Suppressor macrophage (primary cell): ENCODE results near the gene PCDHB6.
"Not testable (repeated sequence)": the region's sequence is repeated elsewhere in the genome, so short reads cannot be mapped to it uniquely, and the experiment has no call there.

Experiments
- DNase-seq, 4 experiments: peaks; one replicate each; pipeline ENCODE4 v3.0.0-alpha.2; 2020 to 2022
- total RNA-seq, 17 experiments: gene quantifications; one replicate each; lab custom pipeline; 2026; ENCODE audit warnings: mixed read lengths in 6 of 17, inconsistent platforms in 3 of 17; lab: John Stamatoyannopoulos, UW

The PCDHB6 gene
- 0 to 0.55 (median 0) reads per million in 17 experiments for total RNA-seq

- no peak for DNase-seq
Measured at GRCh38 chr5:141149812-141150211, at the start of gene PCDHB6. Gene PCDHB6, plus strand, starts transcription at chr5:141150057. Its CDS starts 201 bp downstream, at chr5:141150258.

GRCh38 chr5:141100243-141100805 is 49.5 kb upstream of the PCDHB6 start, which contains the start of gene PCDHB3:
Gene PCDHB3, plus strand, starts transcription at chr5:141100473. Its CDS starts 177 bp downstream, at chr5:141100650.
- peak in 2 of 4 experiments; percentile 3 to 4 for DNase-seq

GRCh38 chr5:141101059-141101458 is 48.8 kb upstream of the PCDHB6 start:
- DNase-seq = no peak

- DNase-seq = not testable (repeated sequence)
Measured at GRCh38 chr5:141102070-141102469, 47.8 kb upstream of the PCDHB6 start.

- DNase-seq = not testable (repeated sequence)
Measured at GRCh38 chr5:141102471-141102870, 47.4 kb upstream of the PCDHB6 start.

- DNase-seq = no peak
Measured at GRCh38 chr5:141105350-141105749, 44.5 kb upstream of the PCDHB6 start.

- DNase-seq = no peak
Measured at GRCh38 chr5:141119250-141119649, 30.6 kb upstream of the PCDHB6 start.

- DNase-seq = no peak
Measured at GRCh38 chr5:141121563-141121962, 28.3 kb upstream of the PCDHB6 start, which contains the start of gene PCDHB4. Gene PCDHB4, plus strand, starts transcription at chr5:141121818. Its CDS starts 181 bp downstream, at chr5:141121999.

GRCh38 chr5:141121985-141122384 is 27.9 kb upstream of the PCDHB6 start:
- no peak for DNase-seq

GRCh38 chr5:141123396-141124135 is 26.3 kb upstream of the PCDHB6 start:
- not testable (repeated sequence) for DNase-seq

GRCh38 chr5:141127305-141127704 is 22.6 kb upstream of the PCDHB6 start:
- DNase-seq = no peak

GRCh38 chr5:141135030-141135717 is 14.7 kb upstream of the PCDHB6 start, which contains the start of gene PCDHB5:
Gene PCDHB5, plus strand, starts transcription at chr5:141135206. Its CDS starts 229 bp downstream, at chr5:141135435.
- peak in 1 of 4 experiments; percentile 5 for DNase-seq

- no peak for DNase-seq
Measured at GRCh38 chr5:141135718-141136266, 14.1 kb upstream of the PCDHB6 start.

GRCh38 chr5:141137346-141137745 is 12.5 kb upstream of the PCDHB6 start:
- not testable (repeated sequence) for DNase-seq

- DNase-seq = no peak
Measured at GRCh38 chr5:141150224-141150992, 551 bp downstream of the PCDHB6 start.

- DNase-seq = no peak
Measured at GRCh38 chr5:141150993-141151325, 1.1 kb downstream of the PCDHB6 start.

GRCh38 chr5:141151632-141152031 is 1.8 kb downstream of the PCDHB6 start:
- not testable (repeated sequence) for DNase-seq

- DNase-seq = not testable (repeated sequence)
Measured at GRCh38 chr5:141152096-141152495, 2.2 kb downstream of the PCDHB6 start.

GRCh38 chr5:141155540-141156374 is 5.9 kb downstream of the PCDHB6 start:
- no peak for DNase-seq

GRCh38 chr5:141157356-141157755 is 7.5 kb downstream of the PCDHB6 start:
- not testable (repeated sequence) for DNase-seq

- DNase-seq = not testable (repeated sequence)
Measured at GRCh38 chr5:141157901-141158300, 8.0 kb downstream of the PCDHB6 start.
